Left lung (tissue), 14 donors: Measurements from ENCODE around the gene SHISA4. TPM values are rescaled to one million over a fixed set of nuclear protein-coding genes. Genes with fewer than 3 reads are reported as not detected.
A peak's percentile ranks its signal among the peaks of the same experiment; 100 is the strongest.
"Not testable (repeated sequence)": the region's sequence is repeated elsewhere in the genome, so short reads cannot be mapped to it uniquely, and the experiment has no call there.

ENCODE experiments used
- ATAC-seq: fragments of 200-7000 bp; cut with Tn5 transposase; one replicate; pipeline ENCODE4 v1.9.1; 2020; ENCODE audit warnings: moderate library complexity
- DNase-seq, 4 donors: peaks; one replicate each; pipeline ENCODE4 v3.0.0-alpha.2; 2013 to 2020
- H3K27ac ChIP-seq, 2 donors: fragments of 200-600 bp; sonication (generic) in 1 of 2; one replicate each; pipeline versions ENCODE4 v1.5.0 to v1.8.0; 2020 to 2021
- H3K27me3 ChIP-seq, 2 donors: fragments of 200-600 bp; sonication (generic) in 1 of 2; one replicate each; pipeline versions ENCODE4 v1.5.0 to v1.8.0; 2020 to 2021
- H3K36me3 ChIP-seq, 2 donors: fragments of 200-600 bp; sonication (generic) in 1 of 2; one replicate each; pipeline versions ENCODE4 v1.5.0 to v1.8.0; 2020 to 2021
- H3K4me1 ChIP-seq, 2 donors: fragments of 200-600 bp; one replicate each; pipeline ENCODE4 v1.8.0; 2021
- H3K4me3 ChIP-seq, 2 donors: fragments of 200-600 bp; sonication (generic) in 1 of 2; one replicate each; pipeline versions ENCODE4 v1.5.0 to v1.8.0; 2020 to 2021; ENCODE audit warnings: mild to moderate bottlenecking in 1 of 2
- H3K9me3 ChIP-seq, 2 donors: fragments of 200-600 bp; sonication (generic) in 1 of 2; one replicate each; pipeline versions ENCODE4 v1.5.0 to v1.8.0; 2020 to 2021
- CTCF ChIP-seq, 2 donors: fragments of 200-600 bp; sonication (generic) in 1 of 2; IDR thresholded peaks; one replicate each; pipeline versions ENCODE4 v1.5.0 to v1.8.0; 2021; ENCODE audit warnings: antibody characterized with exemption in 2 of 2
- intact Hi-C, 2 donors: fragments of 100-400 bp; cut with DNase I; formaldehyde crosslinking; loops; one replicate each; pipeline versions ENCODE4 v1.11.2 to v1.14.2; 2022
- long read RNA-seq, 12 donors: library from polyadenylated mRNA in 2 of 12; unstranded in 2 of 12; transcript quantifications; one replicate each; pipeline ENCODE4 v2.0.0 and lab custom pipeline, GENCODE V29; 2019 to 2026
- polyA plus RNA-seq, 6 donors: library from polyadenylated mRNA; unstranded; fragments of 120-200 nt; gene quantifications; one replicate each; pipeline ENCODE4 v1.2.1, GENCODE V29; 2013; ENCODE audit not compliant: insufficient read length in 6 of 6
- total RNA-seq, 2 donors: library from RNA; stranded (reverse); fragmentation: NEBNext Ultra II Directional; extraction: Animal tissue kit (Norgen Biotek cat#: 25700); gene quantifications; one replicate each; pipeline ENCODE4 v1.2.1, GENCODE V29; 2021
- donor health status: DM: no; HTN: yes; CAD: no.
- donor health status: DM: no; HTN: no; CAD: no.

SHISA4 gene
- total RNA-seq (10 to 100 TPM; 12.7 to 26.1 TPM), polyA plus RNA-seq (10 to 100 TPM; 15.7 to 20.8 (median 19.3) TPM)
- long read RNA-seq, donor 1, transcript SHISA4-201 (5 exons, 1,341 nt) = major isoform, 5 of 21 reads
- long read RNA-seq, donor 1, partial matches to known transcripts = 16 of 21 reads
- long read RNA-seq, donor 1, other reads (novel, unspliced or antisense) = 0 of 21 reads
- long read RNA-seq, donor 2, partial matches to known transcripts = 6 of 8 reads
- long read RNA-seq, donor 2, other reads (novel, unspliced or antisense) = 0 of 8 reads
- long read RNA-seq, donor 3, partial matches to known transcripts = 0 of 4 reads
- long read RNA-seq, donor 3, other reads (novel, unspliced or antisense) = 0 of 4 reads
- long read RNA-seq, donor 4, transcript SHISA4-201 (5 exons, 1,341 nt) = major isoform, 29 of 35 reads
- long read RNA-seq, donor 4, partial matches to known transcripts = 5 of 35 reads
- long read RNA-seq, donor 4, other reads (novel, unspliced or antisense) = 1 of 35 reads
- long read RNA-seq, donor 5, partial matches to known transcripts = 12 of 16 reads
- long read RNA-seq, donor 5, other reads (novel, unspliced or antisense) = 0 of 16 reads
- long read RNA-seq, donor 6, transcript SHISA4-201 (5 exons, 1,341 nt) = major isoform, 9 of 10 reads
- long read RNA-seq, donor 6, partial matches to known transcripts = 0 of 10 reads
- long read RNA-seq, donor 6, other reads (novel, unspliced or antisense) = 0 of 10 reads
- long read RNA-seq, donor 7, transcript SHISA4-201 (5 exons, 1,341 nt) = major isoform, 7 of 12 reads
- long read RNA-seq, donor 7, partial matches to known transcripts = 5 of 12 reads
- long read RNA-seq, donor 7, other reads (novel, unspliced or antisense) = 0 of 12 reads
- long read RNA-seq, donor 8, partial matches to known transcripts = 9 of 12 reads
- long read RNA-seq, donor 8, other reads (novel, unspliced or antisense) = 0 of 12 reads
- long read RNA-seq, donor 9 = 0 reads
- long read RNA-seq, donor 10, transcript SHISA4-201 (5 exons, 1,341 nt) = major isoform, 17 of 17 reads
- long read RNA-seq, donor 10, partial matches to known transcripts = 0 of 17 reads
- long read RNA-seq, donor 10, other reads (novel, unspliced or antisense) = 0 of 17 reads
- long read RNA-seq, donor 11, transcript SHISA4-201 (5 exons, 1,341 nt) = major isoform, 37 of 195 reads
- long read RNA-seq, donor 11, partial matches to known transcripts = 152 of 195 reads
- long read RNA-seq, donor 11, other reads (novel, unspliced or antisense) = 0 of 195 reads
- long read RNA-seq, donor 12, partial matches to known transcripts = 5 of 18 reads
- long read RNA-seq, donor 12, other reads (novel, unspliced or antisense) = 9 of 18 reads

GRCh38 chr1:201888282-201889089 lies at the start of gene SHISA4:
TSS of gene SHISA4 (plus strand) at chr1:201888898. CDS start at chr1:201888995, 97 bp downstream.
- Histone ChIP-seq H3K4me3 (peak within 1 kb of the TSS; percentile 69 to 70), H3K27ac (peak within 1 kb of the TSS; percentile 18 to 56), H3K27me3 (peaks cover 0 to 46% of the 10 kb centered on the region in 2 donors), H3K9me3 (no peaks in the 10 kb centered on the region), H3K4me1 (peaks cover 21 to 34% of the 10 kb centered on the region in 2 donors), H3K36me3 (no peaks in the 10 kb centered on the region)
- intact Hi-C loops = loop anchor here in 1 of 2 donors (10.0 kb wide), 1 partner anchor 86 kb away; no protein-coding TSS in a partner anchor
- peak; percentile 92 for ATAC-seq
- no peak for TF ChIP-seq CTCF (IDR thresholded peaks at IDR 0.05)
- peak; percentile 56 to 93 (median 71) for DNase-seq

- intact Hi-C loops, DNase-seq, H3K9me3 ChIP-seq, H3K27me3 ChIP-seq, H3K27ac ChIP-seq, H3K4me3 ChIP-seq, ATAC-seq, H3K36me3 ChIP-seq: not testable (repeated sequence)
- H3K4me1 ChIP-seq = peaks cover 7 to 28% of the 10 kb centered on the region in 2 donors
These were observed 49.6 kb upstream of the SHISA4 start for GRCh38 chr1:201839089-201839488.

GRCh38 chr1:201840055-201840454 lies 48.6 kb upstream of the SHISA4 start:
- H3K27me3 ChIP-seq = no peaks in the 10 kb centered on the region
- peaks cover 0 to under 1% of the 10 kb centered on the region in 2 donors for H3K36me3 ChIP-seq
- H3K4me3 ChIP-seq = no peak overlapping the region
- peaks cover 7 to 28% of the 10 kb centered on the region in 2 donors for H3K4me1 ChIP-seq
- no peaks in the 10 kb centered on the region for H3K9me3 ChIP-seq
- intact Hi-C loops = no loop called here
- no peak overlapping the region for H3K27ac ChIP-seq
- TF ChIP-seq CTCF (IDR thresholded peaks at IDR 0.05) = no peak
- DNase-seq (no peak), ATAC-seq (no peak)

- Histone ChIP-seq H3K4me3 (no peak overlapping the region), H3K36me3 (no peaks in the 10 kb centered on the region), H3K9me3 (no peaks in the 10 kb centered on the region), H3K27ac (no peak overlapping the region), H3K27me3 (no peaks in the 10 kb centered on the region), H3K4me1 (peaks cover 7 to 28% of the 10 kb centered on the region in 2 donors)
- DNase-seq = no peak
- intact Hi-C loops = no loop called here
- TF ChIP-seq CTCF (IDR thresholded peaks at IDR 0.05) = no peak
- no peak for ATAC-seq
These were observed 48.2 kb upstream of the SHISA4 start for GRCh38 chr1:201840490-201840889.
